Activated CD8-positive, alpha-beta memory T cell treated with anti-CD3 and anti-CD28 coated beads, Interleukin-2, amount 50 U/mL, for 24 hours (primary cell): ENCODE results near the gene CIAO2A.
A peak's percentile ranks its signal among the peaks of the same experiment; 100 is the strongest.
"Not testable (repeated sequence)": the region's sequence is repeated elsewhere in the genome, so short reads cannot be mapped to it uniquely, and the experiment has no call there.

Source experiments
- DNase-seq: peaks from one replicate; pipeline ENCODE4 v3.0.0-alpha.2; 2020; ENCODE audit errors: extremely low read depth

Gene CIAO2A, protein sequence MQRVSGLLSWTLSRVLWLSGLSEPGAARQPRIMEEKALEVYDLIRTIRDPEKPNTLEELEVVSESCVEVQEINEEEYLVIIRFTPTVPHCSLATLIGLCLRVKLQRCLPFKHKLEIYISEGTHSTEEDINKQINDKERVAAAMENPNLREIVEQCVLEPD

DNA sequence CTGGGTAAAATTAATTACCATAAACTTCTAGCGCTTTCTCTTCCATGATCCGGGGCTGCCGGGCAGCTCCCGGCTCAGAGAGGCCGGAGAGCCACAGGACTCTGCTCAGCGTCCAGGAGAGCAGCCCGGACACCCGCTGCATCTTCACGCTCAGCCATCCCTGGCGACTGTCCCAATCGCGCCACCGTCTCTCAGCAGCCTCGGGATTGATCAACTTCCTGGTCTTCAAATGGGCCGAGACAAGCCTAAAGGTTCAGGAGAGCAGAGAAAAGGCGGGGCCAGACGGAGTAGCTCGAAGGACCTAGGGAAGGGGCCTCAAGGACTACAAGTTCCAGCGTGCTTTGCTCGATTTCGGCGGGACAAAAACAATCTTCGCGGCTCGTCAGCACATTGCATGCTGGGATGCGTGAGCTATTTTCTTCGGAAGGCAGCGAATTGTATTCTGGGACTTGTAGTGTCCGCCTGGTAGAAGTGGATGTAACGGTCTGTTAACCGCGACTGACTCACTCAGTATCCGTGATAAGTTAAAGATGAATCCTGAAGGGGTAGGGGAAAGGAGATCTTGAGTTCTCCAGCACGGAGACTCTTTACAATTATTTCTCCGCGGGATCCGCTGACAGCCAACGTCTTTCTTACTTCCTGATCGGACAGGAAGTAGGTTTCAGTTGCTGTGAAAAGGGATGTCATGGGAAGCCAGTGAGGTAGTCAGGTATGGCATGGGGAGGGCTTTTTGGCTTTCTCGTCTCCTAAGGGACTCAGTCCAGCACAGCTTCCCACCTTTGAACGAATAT is at the start of gene CIAO2A:
CIAO2A (minus strand) TSS at position 212 of the 791 bp plus-strand sequence; CDS start at position 142, 70 bp downstream.
- peak; percentile 90 for DNase-seq

DNA sequence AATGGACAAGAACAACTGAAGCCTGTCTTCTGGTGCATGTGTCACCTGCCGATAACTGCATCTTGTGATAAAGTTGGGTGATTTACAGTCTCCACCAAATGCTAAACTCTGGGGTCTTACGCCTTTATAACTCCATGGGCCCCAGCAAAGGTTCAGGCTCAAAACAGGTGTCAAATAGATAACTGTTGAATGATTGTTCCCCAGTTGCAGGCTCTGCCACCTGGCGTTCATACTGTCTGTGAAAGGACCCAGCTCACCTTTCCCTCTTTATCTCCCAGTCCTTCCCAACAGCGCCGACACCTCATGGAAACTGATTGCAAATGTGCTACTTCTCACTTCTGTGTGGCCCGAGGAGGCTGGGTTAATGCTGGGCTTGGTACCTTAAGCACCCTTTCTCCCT is 49.6 kb upstream of the CIAO2A start:
- DNase-seq = no peak

DNA sequence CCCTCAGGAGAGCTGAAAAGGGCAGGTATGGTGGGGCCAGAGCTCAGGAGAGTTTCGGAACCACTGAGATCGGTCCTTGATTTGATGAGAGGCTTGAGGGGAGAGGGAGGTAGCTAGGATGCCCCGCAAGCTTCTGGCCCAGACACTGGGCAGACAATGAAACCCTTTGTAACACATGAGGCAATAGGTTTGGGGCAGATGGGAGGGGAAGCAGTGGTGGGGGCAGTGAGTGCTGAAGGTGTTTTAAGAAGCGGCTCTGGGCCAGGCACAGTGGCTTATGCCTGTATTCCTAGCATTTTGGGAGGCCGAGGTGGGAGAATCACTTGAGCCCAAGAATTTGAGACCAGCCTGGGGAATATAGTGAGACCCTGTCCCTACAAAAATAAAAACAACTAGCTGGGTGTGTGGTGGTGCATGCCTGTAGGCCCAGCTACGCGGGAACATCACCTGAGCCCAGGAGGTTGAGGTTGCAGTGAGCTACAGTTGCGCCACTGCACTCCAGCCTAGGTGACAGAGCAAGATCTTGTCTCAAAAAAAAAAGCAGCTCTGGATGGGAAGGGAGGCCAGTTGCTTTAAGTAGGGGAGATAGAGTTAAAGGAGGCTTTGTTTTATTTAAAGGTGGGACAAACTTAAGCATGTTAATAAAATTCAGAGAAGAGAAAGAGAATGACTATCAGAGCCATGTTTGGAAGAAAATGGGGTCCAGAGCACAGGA is 48.3 kb upstream of the CIAO2A start:
- no peak for DNase-seq

DNA sequence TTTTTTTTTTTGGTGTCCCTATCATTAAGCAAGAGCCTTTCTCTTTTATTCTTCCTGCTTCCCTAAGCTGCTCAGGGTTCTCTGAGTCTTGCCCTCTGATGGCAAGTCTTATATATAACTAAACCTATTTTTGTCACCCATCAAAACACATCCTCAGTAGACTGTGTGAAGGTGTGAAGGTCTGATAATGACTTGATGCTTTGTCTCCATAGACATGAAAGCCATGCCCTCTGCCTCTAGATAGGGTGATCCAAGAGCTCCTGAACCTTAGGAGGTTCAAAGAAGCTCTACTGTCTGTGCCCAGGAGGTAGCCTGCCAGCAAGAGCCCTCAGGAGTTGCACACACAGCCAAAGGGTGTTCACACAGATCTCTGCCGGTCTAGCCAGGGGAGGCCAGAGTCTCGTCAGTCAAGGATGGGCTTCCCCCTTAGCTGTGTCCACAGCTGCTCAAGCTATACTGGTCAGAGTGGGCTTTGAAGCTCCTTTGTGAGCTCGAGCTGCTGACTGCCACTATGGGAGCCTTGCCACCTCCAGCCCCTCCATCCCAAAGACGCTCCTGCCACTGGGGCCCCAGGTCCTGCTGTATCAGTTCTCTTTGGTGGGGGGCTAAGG is 44.8 kb upstream of the CIAO2A start:
- no peak for DNase-seq

DNA sequence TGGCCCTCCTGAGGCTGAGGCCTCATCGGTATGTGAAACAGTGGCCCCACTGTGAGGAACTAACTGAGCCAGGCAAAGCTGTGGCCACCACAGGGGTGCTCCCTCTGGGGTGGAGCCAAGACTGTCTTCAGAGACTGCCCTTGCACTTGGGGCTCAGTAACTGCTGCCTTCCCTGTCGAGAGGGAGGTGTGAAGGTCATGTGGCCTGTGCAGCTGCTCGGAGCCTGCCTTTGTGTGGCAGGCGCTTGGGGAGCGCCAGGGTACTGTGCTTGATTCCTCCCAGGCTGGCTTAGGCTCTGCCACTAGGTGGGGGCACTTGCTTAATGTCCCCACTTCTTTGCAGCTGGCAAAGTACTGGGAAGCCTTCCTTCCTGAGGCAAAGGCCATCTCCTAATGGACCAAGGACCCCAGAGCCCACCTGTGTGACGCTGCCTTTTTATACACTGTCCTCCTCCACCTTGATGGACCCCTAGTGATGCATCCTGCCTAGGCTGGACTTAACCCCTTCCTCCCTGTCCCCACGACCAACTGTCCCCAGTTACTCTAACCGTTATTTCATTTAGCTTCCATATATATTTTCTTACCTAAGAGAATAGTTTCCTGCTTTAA is 43.7 kb upstream of the CIAO2A start:
- no peak for DNase-seq

DNA sequence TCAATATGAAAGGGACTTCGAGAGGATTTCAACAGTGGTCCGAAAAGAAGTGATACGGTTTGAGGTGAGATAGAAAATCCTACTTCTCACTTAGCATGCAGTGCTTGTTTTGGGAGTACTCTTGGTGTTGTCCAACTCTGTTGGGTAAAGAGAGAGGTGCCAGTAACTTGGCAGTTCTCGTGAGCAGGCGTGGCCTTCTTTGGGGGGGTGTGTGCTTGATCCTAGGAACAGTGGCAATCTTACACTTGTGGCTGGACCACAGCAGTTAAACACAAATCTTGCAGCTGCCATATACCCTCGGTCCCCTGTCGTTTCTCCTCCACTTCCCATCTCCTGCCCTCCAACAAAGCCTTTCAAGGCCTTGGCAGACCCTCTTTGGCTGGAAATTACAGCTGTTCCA is 42.7 kb upstream of the CIAO2A start:
- no peak for DNase-seq

DNA sequence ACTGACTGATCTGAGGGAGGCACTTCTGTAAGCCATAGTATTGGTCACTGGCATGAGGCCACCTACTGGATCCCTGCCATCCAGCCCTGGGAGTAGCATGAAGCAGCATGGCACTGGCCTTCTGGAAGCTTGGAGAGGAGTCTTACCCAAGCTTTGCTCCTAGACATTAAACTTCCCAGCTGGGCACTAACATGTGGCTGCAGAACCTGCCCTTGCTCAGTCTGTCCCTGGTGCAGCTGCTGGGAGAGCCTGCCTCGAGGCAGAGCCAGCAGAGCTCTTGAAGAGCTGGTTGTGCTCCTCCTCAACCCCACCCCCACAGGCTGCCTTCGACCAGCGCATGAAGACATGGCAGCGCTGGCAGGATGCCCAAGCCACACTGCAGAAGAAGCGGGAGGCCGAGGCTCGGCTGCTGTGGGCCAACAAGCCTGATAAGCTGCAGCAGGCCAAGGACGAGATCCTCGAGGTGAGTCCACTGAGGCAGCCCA is 40.7 kb upstream of the CIAO2A start:
- no peak for DNase-seq

DNA sequence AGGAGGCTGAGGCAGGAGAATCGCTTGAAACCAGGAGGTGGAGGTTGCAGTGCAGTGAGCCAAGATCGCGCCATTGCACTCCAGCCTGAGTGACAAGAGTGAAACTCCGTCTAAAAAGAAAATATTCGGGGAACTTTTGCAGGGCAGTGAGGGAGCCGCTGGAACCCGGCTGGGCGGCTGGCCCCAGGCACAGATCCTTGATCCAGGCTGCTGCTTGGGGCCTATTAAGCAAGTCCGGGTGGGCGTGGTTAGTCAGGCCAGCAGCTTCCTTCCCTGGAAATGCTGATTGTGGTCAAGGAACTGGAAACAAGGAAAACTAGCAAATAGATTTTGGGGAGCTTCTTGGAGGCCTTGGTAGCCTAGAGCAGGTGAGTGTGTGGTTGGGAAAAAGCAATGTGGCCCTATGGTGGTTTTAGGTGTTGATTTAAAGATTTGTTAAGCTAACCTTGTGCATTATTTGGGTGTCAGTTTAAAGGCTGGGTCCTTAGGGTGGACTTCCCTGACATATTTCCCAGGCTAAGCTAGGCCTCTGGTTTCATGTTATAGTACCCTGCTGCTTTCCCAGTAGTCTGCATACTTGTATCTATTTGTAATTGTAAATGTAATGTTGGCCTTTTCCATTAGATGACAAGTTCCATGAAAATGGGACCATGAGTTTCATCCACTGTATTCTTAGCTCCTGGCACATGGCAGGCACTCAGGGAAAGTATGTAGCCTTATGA is 40.1 kb upstream of the CIAO2A start:
- DNase-seq = no peak

DNA sequence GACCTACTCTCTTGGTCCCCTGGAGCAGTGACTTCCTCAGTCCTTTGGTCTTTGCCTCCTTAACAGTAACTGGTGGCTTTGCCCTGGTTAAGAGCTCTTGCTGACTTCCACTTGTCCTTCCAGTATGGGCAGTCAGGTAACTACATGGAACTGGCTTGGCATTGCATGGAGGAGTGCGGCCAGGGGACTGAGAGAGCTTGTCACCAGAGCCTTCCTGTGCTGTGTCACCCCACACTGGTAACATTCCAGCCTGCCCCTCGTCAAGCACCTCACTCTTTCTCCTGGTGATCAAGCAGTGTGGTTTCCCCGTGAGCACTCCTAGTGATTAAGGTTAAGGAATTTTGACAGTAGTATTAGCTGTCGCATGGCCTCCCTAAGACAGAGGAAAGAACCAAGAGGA is 38.6 kb upstream of the CIAO2A start:
- no peak for DNase-seq

DNA sequence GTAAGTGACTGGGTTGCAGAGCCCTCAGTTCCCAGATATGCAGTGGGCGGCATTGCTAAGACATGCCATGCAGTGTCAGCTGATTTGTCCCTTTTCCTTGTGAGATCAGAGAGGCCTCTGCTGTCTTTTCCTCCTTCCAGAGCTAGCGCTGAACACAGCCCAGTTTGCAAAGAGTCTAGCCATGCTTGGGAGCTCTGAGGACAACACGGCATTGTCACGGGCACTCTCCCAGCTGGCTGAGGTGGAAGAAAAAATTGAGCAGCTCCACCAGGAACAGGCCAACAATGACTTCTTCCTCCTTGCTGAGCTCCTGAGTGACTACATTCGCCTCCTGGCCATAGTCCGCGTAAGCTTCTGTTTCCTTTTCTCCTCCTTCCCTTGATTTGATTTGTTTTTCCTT is 37.9 kb upstream of the CIAO2A start:
- no peak for DNase-seq

DNA sequence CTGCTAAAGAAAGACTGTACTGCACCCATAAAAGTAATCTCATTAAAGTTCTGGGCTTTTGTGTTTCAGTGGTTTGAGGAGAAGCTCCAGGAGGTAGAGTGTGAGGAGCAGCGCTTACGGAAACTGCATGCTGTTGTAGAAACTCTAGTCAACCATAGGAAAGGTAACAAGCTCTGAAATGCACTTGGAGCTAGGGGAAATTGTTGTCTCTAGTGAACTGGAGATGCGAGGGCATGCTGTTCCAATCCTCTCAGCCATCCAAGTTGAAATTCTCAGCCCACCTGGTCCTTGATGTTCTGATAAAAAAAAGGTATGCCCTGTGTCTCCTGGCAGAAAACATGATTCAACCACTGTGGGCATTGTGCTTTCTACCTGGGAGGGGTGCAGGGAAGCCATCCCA is 36.5 kb upstream of the CIAO2A start:
- no peak for DNase-seq

DNA sequence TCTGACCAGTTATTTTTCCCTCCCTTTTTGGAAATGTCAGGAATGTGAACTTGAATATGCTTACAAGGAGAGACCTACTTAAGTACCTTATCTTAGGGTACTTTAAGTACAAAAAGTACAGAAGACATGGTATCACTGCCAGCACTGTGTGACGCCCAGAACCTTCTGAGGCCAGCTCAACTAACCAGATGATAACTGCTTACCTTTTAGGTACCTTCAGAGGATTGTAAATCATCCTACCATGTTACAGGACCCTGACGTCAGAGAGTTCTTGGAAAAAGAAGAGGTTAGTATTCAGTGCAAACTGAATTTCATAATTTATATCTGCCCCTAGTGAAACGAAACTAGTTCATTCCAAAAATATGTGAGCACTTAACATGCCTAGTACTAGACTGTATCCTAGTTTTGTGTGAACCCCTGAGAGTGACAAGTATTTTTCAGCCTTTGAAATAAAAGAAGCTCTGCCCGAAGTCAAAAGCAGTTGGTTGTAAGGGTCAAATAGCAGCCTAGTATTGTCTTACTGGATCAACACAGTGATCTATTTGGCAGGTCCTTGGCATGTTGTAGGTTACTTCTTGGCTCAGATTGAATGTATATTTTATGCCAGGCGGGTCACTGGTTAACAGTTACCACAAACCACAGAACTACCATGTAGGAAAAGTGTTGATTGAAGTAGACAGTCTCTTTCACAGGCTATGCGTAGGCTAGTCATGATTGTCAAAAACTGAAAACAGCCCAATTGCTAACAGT is 34.1 kb upstream of the CIAO2A start:
- DNase-seq = no peak

DNA sequence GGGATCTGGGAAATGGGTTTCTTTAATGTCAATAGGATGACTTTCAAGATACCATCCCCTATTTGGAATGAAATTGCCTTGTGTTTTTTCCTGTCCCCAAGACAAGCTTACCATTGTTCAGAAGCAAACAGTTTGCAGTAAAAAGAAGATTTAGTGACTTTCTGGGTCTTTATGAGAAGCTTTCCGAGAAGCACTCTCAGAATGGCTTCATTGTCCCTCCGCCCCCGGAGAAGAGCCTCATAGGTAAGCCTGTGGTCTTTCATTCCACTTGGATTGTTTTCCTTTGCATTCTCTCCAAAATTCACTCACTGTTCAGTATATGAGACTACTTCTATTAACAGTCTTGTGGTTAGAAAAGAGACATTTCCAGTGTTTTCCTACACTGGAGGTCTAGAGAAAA is 32.3 kb upstream of the CIAO2A start:
- DNase-seq = no peak

DNA sequence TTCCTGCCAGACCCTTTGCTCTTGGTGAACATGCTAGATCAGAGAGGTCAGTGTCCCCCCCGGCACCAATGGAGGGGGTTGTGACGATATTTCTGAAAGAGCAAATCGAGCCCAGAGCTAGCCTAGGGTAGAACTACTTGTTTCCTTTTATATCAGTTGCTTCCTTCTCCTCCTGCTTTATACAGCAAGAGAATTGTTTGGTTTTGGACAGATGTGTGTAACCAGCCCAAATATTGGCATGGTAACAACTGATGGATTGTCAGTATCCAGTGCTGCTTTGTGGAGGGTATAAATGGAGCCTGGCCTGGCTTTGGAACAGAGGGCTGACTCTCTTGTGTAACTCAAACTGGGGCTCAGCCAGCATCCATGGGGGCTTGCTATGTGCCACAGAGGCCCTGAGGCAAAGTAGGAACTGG is 29.3 kb upstream of the CIAO2A start:
- no peak for DNase-seq

DNA sequence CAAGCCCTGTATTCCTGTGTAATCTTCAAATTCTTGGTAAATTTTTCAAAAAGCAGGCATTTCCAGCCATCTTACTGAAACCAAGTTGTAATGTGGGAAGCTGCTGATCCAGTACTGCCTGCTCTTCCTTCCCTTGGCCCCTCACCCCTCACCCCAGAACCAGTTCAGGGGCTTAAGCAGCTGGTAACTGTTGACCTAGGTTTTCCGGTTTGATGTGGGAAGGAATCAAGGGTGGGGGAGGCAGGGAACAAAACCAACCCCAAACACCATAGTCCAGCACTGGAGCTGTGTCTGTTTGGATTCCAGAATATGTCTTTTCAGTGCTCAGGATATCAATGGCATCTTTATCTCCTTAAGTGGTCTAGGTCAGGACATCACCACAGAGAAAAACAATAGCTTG is 28.8 kb upstream of the CIAO2A start:
- no peak for DNase-seq

DNA sequence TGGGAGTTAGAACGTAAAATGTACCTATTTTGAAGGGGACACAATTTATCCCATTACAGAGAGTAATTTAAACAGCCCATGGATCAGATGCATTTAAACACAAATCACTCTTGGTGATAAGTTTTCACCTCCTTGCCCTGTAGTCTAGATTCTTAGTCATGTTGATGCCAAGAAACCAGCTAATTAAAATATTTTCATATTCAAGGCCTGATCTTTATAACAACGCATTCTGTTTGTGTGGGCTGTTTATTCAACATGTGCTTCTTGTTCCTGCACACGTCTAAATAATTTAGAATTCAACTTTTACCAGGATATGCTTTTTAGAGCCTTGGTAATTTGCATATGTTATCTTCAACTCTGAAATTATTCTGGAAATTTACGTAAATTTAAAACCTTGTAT is 28.0 kb upstream of the CIAO2A start:
- DNase-seq = no peak

DNA sequence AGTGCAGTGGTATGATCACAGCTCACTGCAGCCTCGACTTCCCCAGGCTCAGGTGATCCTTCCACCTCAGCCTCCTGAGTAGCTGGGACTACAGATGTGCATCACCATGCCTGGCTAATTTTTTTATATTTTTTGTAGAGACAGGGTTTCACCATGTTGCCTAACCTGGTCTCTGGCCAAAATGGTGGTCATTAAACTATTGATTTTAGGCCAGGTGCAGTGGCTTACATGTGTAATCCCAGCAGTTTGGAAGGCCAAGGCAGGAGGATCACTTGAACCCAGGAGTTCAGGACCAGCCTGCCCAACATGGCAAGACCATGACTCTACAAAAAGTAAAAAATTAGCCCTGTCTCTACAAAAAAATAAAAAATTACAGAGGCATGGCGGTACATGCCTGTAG is 26.7 kb upstream of the CIAO2A start:
- not testable (repeated sequence) for DNase-seq

DNA sequence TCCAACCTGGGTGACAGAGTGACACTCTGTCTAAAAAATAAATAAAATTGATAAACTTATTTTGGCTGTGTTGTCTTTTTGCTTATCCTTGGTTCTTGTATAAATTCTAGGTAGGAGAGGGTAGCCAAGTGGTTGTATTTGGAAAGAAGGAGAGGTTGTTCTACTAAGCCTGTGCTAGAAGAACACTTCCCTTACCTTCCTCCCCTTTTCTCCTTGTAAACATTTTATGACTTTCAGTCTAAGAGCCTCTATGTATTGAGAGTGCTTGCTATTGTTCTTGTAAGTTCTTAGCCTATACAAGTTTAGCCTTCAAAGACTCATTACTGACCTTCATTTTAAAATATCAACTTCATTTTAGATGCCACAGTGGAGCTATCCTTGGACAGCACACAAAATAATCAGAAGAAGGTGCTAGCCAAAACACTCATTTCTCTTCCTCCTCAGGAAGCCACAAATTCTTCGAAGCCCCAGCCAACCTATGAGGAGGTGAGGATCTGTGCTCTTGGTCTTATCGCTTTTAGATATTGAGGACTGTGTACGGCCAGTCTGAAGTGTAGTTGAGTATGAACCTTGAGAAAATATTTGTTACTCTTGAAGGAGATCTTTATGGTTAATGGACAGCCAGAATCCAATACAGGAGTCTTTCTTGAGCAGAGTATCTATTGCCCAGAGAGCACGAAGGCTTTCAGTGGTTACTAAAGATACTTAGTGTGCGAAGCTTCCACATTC is 24.3 kb upstream of the CIAO2A start:
- DNase-seq = no peak

DNA sequence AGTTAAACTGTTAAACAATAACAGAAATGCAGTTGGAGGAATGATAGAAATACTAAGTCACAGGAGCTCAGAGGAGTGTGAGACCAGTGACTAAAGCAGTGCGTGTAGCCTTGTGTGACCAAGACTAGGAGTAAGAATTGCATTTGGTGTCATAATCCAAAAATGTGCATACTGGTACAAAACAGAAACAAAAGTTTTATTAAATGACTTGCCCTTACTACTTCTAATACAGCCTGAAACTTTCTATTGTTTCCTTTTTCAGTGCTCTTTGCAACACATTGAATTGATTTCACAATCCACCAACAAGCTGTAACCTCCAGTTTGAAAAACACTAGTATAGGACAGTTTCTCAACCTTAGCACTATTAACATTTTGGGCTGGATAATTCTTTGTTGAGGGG is 19.3 kb upstream of the CIAO2A start:
- no peak for DNase-seq
